Fibroblast of lung (primary cell): ENCODE results near the gene MORN3.
"Not testable (repeated sequence)": the region's sequence is repeated elsewhere in the genome, so short reads cannot be mapped to it uniquely, and the experiment has no call there.

Experiments used
- CTCF ChIP-seq, 2 donors: IDR thresholded peaks in 1 of 2; conservative IDR thresholded peaks in 1 of 2; 1 replicate in 1 of 2; 2 replicates in 1 of 2; pipeline ENCODE4 v1.5.1; 2011 to 2012; ENCODE audit warnings: low read length in 2 of 2, control low read depth in 1 of 2, inconsistent platforms in 1 of 2, low read depth in 1 of 2, mild to moderate bottlenecking in 1 of 2
- EZH2 ChIP-seq: IDR thresholded peaks from 2 replicates; pipeline ENCODE4 v1.5.1; 2012; ENCODE audit warnings: low read length, control low read depth, mild to moderate bottlenecking; ENCODE audit errors: missing control alignments

- TF ChIP-seq CTCF (conservative IDR thresholded peaks at IDR 0.05 in 1 of 2, IDR thresholded peaks at IDR 0.05 in 1 of 2; ENCODE audit: low read depth in 1 of 2, low read length in 2 of 2); EZH2: not testable (repeated sequence)
Observed at GRCh38 chr12:121715055-121715454, 45.6 kb upstream of the MORN3 start.
